ENCODE results near the gene TMEM192. TPM values are rescaled to one million over a fixed set of nuclear protein-coding genes. Genes with fewer than 3 reads are reported as not detected.

The TMEM192 gene
- total and polyA plus RNA-seq, 2 of the 13 experiments (the other 11 are each of a cell fraction or from before 2014, with no cell fraction given): 19.8 to 19.9 TPM

DNA sequence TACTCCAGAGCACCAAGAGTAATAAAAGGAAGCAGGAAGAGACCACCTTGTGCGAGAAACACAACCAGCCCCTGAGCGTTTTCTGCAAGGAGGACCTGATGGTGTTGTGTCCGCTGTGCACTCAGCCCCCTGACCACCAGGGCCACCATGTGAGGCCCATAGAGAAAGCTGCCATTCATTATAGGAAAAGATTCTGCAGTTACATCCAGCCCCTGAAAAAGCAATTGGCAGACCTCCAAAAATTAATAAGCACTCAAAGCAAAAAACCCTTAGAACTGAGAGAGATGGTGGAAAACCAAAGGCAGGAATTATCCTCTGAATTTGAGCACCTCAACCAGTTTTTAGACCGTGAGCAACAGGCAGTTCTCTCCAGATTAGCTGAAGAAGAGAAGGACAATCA, 53.3 kb downstream of the TMEM192 start (continued):
- TF ChIP-seq, protein P1, sequence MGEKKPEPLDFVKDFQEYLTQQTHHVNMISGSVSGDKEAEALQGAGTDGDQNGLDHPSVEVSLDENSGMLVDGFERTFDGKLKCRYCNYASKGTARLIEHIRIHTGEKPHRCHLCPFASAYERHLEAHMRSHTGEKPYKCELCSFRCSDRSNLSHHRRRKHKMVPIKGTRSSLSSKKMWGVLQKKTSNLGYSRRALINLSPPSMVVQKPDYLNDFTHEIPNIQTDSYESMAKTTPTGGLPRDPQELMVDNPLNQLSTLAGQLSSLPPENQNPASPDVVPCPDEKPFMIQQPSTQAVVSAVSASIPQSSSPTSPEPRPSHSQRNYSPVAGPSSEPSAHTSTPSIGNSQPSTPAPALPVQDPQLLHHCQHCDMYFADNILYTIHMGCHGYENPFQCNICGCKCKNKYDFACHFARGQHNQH (CRISPR knock-in tag; IDR thresholded peaks at IDR 0.05): no peak
- TF ChIP-seq ZSCAN21 (CRISPR knock-in tag; IDR thresholded peaks at IDR 0.05; ENCODE audit: borderline replicate concordance): no peak
- no peak for TF ChIP-seq PHF8 (CRISPR knock-in tag; IDR thresholded peaks at IDR 0.05)
- TF ChIP-seq MXI1 (IDR thresholded peaks at IDR 0.05; ENCODE audit: borderline replicate concordance, low read depth, low read length): no peak
- no peak for TF ChIP-seq ZFP41 (CRISPR knock-in tag; IDR thresholded peaks at IDR 0.05; ENCODE audit: borderline replicate concordance)
- TF ChIP-seq ZSCAN30 (CRISPR knock-in tag; IDR thresholded peaks at IDR 0.05): no peak
- TF ChIP-seq ZSCAN29 (CRISPR knock-in tag; conservative IDR thresholded peaks at IDR 0.05): no peak
- TF ChIP-seq, protein P2, sequence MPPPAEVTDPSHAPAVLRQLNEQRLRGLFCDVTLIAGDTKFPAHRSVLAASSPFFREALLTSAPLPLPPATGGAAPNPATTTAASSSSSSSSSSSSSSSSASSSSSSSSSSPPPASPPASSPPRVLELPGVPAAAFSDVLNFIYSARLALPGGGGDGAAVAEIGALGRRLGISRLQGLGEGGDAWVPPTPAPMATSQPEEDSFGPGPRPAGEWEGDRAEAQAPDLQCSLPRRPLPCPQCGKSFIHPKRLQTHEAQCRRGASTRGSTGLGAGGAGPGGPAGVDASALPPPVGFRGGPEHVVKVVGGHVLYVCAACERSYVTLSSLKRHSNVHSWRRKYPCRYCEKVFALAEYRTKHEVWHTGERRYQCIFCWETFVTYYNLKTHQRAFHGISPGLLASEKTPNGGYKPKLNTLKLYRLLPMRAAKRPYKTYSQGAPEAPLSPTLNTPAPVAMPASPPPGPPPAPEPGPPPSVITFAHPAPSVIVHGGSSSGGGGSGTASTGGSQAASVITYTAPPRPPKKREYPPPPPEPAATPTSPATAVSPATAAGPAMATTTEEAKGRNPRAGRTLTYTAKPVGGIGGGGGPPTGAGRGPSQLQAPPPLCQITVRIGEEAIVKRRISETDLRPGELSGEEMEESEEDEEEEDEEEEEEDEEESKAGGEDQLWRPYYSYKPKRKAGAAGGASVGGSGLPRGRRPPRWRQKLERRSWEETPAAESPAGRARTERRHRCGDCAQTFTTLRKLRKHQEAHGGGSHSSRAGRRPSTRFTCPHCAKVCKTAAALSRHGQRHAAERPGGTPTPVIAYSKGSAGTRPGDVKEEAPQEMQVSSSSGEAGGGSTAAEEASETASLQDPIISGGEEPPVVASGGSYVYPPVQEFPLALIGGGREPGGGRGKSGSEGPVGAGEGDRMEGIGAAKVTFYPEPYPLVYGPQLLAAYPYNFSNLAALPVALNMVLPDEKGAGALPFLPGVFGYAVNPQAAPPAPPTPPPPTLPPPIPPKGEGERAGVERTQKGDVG (CRISPR knock-in tag; IDR thresholded peaks at IDR 0.05; ENCODE audit: borderline replicate concordance): no peak

- DNase-seq (ENCODE audit: low spot score) (no peak), ATAC-seq (no peak), FAIRE-seq (no peak)
- Histone ChIP-seq H3K4me1 (ENCODE audit: insufficient read depth, low read length) (no peaks in the 10 kb centered on the region), H3K9me3 (ENCODE audit: low read length) (no peaks in the 10 kb centered on the region), H3K36me3 (replicated peaks in 1 of 2; ENCODE audit: control insufficient read depth in 1 of 2, insufficient read depth in 2 of 2, low read length in 2 of 2) (no peaks in the 10 kb centered on the region), H3K4me3 (replicated peaks in 1 of 3; ENCODE audit: insufficient read depth in 1 of 3, low read depth in 2 of 3, low read length in 3 of 3) (no peak overlapping the region), H3K4me2 (ENCODE audit: low read depth, low read length) (no peak overlapping the region), H3K9ac (ENCODE audit: insufficient read depth, low read depth, low read length) (no peak overlapping the region), H3K27ac (ENCODE audit: extremely low read length, insufficient read depth, low read length) (no peak overlapping the region), H4K20me1 (ENCODE audit: insufficient read depth, low read length) (no peaks in the 10 kb centered on the region), H3K79me2 (ENCODE audit: insufficient read depth, low read length) (no peaks in the 10 kb centered on the region), H3K27me3 (ENCODE audit: control insufficient read depth in 1 of 2, insufficient read depth in 2 of 2, low read length in 2 of 2) (peaks cover 0 to 11% of the 10 kb centered on the region in 2 experiments; a peak in 2 of 5 replicates), H2AFZ (ENCODE audit: low read length) (no peak overlapping the region)
- TF ChIP-seq, protein P3, sequence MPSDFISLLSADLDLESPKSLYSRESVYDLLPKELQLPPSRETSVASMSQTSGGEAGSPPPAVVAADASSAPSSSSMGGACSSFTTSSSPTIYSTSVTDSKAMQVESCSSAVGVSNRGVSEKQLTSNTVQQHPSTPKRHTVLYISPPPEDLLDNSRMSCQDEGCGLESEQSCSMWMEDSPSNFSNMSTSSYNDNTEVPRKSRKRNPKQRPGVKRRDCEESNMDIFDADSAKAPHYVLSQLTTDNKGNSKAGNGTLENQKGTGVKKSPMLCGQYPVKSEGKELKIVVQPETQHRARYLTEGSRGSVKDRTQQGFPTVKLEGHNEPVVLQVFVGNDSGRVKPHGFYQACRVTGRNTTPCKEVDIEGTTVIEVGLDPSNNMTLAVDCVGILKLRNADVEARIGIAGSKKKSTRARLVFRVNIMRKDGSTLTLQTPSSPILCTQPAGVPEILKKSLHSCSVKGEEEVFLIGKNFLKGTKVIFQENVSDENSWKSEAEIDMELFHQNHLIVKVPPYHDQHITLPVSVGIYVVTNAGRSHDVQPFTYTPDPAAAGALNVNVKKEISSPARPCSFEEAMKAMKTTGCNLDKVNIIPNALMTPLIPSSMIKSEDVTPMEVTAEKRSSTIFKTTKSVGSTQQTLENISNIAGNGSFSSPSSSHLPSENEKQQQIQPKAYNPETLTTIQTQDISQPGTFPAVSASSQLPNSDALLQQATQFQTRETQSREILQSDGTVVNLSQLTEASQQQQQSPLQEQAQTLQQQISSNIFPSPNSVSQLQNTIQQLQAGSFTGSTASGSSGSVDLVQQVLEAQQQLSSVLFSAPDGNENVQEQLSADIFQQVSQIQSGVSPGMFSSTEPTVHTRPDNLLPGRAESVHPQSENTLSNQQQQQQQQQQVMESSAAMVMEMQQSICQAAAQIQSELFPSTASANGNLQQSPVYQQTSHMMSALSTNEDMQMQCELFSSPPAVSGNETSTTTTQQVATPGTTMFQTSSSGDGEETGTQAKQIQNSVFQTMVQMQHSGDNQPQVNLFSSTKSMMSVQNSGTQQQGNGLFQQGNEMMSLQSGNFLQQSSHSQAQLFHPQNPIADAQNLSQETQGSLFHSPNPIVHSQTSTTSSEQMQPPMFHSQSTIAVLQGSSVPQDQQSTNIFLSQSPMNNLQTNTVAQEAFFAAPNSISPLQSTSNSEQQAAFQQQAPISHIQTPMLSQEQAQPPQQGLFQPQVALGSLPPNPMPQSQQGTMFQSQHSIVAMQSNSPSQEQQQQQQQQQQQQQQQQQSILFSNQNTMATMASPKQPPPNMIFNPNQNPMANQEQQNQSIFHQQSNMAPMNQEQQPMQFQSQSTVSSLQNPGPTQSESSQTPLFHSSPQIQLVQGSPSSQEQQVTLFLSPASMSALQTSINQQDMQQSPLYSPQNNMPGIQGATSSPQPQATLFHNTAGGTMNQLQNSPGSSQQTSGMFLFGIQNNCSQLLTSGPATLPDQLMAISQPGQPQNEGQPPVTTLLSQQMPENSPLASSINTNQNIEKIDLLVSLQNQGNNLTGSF (CRISPR knock-in tag; IDR thresholded peaks at IDR 0.05): no peak
- TF ChIP-seq ZNF230 (CRISPR knock-in tag; IDR thresholded peaks at IDR 0.05) (no peak), AKAP8 (CRISPR knock-in tag; IDR thresholded peaks at IDR 0.05) (no peak)
- POLR2A ChIA-PET: no interaction called here
- CTCF ChIA-PET (ENCODE audit: low intra/inter-chr PET ratio, low total read pairs): no interaction called here
- in situ Hi-C loops (cut with HindIII; ENCODE audit: extremely low pct_ligation_motif_present, low pct_unique_long_range_greater_than_20kb) (no loop called here), intact Hi-C loops (cut with micrococcal nuclease; ENCODE audit: unreplicated experiment) (no loop called here)
- no TSS peak for BruUV-seq (replicated peaks)
- WGBS (ENCODE audit: low lambda C conversion rate): no CpG with 5 or more reads among the region's 2 CpGs
Measured at GRCh38 chr4:165058666-165059065, 54.0 kb downstream of the TMEM192 start.

Measured in HepG2 (cell line).